RPMI8226 (cell line): ENCODE results near the gene ADCY5.

ENCODE experiments used
- DNase-seq: peaks from one replicate; pipeline ENCODE4 v3.0.0-alpha.2; 2015

ADCY5 gene

GRCh38 chr3:123236902-123237301, 212.0 kb downstream of the ADCY5 start:
- DNase-seq: no peak
